ENCODE measurements around the gene NCAM2. TPM values are rescaled to one million over a fixed set of nuclear protein-coding genes. Genes with fewer than 3 reads are reported as not detected.

NCAM2 gene
- total RNA-seq, result 4.3 TPM
- long read RNA-seq, full-length matches to known transcripts, result 3 of 6 reads
- long read RNA-seq, partial matches to known transcripts, result 0 of 6 reads
- long read RNA-seq, other reads (novel, unspliced or antisense), result 3 of 6 reads

- intact Hi-C loops (cut with DNase I), result no loop called here
- peak; percentile 86 for ATAC-seq (ENCODE audit: poor library complexity)
Measured at GRCh38 chr21:20997636-20998455, at the start of gene NCAM2. TSS of gene NCAM2 (plus strand) at chr21:20998409.

GRCh38 chr21:20949884-20950283 is 48.3 kb upstream of the NCAM2 start:
- intact Hi-C loops (cut with DNase I), result no loop called here
- DNase-seq, result no peak
- no peak for ATAC-seq (ENCODE audit: poor library complexity)

More at GRCh38 chr21:20997636-20998455, at the start of gene NCAM2:
- DNase-seq, result peak; percentile 81

GRCh38 chr21:20965816-20966215 is 32.4 kb upstream of the NCAM2 start:
- intact Hi-C loops (cut with DNase I), result no loop called here
- ATAC-seq (ENCODE audit: poor library complexity) (no peak), DNase-seq (no peak)

GRCh38 chr21:20968391-20968790 is 29.8 kb upstream of the NCAM2 start:
- intact Hi-C loops (cut with DNase I), result no loop called here
- no peak for DNase-seq
- no peak for ATAC-seq (ENCODE audit: poor library complexity)

GRCh38 chr21:20970691-20971090 is 27.5 kb upstream of the NCAM2 start:
- ATAC-seq (ENCODE audit: poor library complexity), result no peak
- intact Hi-C loops (cut with DNase I), result no loop called here
- no peak for DNase-seq

GRCh38 chr21:20971296-20971921 is 26.8 kb upstream of the NCAM2 start:
- intact Hi-C loops (cut with DNase I), result no loop called here
- ATAC-seq (ENCODE audit: poor library complexity) (no peak), DNase-seq (peak; percentile 63)

- no peak for ATAC-seq (ENCODE audit: poor library complexity)
Measured at GRCh38 chr21:20994790-20995189, 3.4 kb upstream of the NCAM2 start.

GRCh38 chr21:20996421-20997310 is 1.5 kb upstream of the NCAM2 start:
- no peak for ATAC-seq (ENCODE audit: poor library complexity)
- intact Hi-C loops (cut with DNase I), result no loop called here

More at GRCh38 chr21:20994790-20995189, 3.4 kb upstream of the NCAM2 start:
- intact Hi-C loops (cut with DNase I), result no loop called here
- no peak for DNase-seq

GRCh38 chr21:20997311-20997635 is 936 bp upstream of the NCAM2 start:
- ATAC-seq (ENCODE audit: poor library complexity), result peak; percentile 54
- intact Hi-C loops (cut with DNase I), result no loop called here
- DNase-seq, result peak; percentile 39

More at GRCh38 chr21:20996421-20997310, 1.5 kb upstream of the NCAM2 start:
- peak; percentile 33 for DNase-seq

GRCh38 chr21:20998456-20998789 is 214 bp downstream of the NCAM2 start:
- ATAC-seq (ENCODE audit: poor library complexity) (peak; percentile 35), DNase-seq (no peak)
- intact Hi-C loops (cut with DNase I), result no loop called here

- DNase-seq (no peak), ATAC-seq (ENCODE audit: poor library complexity) (no peak)
- intact Hi-C loops (cut with DNase I), result no loop called here
Measured at GRCh38 chr21:20998886-20999285, 677 bp downstream of the NCAM2 start.

GRCh38 chr21:20999659-21000058 is 1.4 kb downstream of the NCAM2 start:
- DNase-seq, result no peak
- peak; percentile 65 for ATAC-seq (ENCODE audit: poor library complexity)
- intact Hi-C loops (cut with DNase I), result no loop called here

GRCh38 chr21:21000591-21001175 is 2.5 kb downstream of the NCAM2 start:
- ATAC-seq (ENCODE audit: poor library complexity) (no peak), DNase-seq (no peak)
- intact Hi-C loops (cut with DNase I), result no loop called here

- DNase-seq (no peak), ATAC-seq (ENCODE audit: poor library complexity) (no peak)
- intact Hi-C loops (cut with DNase I), result no loop called here
Measured at GRCh38 chr21:21001591-21002100, 3.4 kb downstream of the NCAM2 start.

- DNase-seq (no peak), ATAC-seq (ENCODE audit: poor library complexity) (no peak)
- intact Hi-C loops (cut with DNase I), result no loop called here
Measured at GRCh38 chr21:21002153-21002552, 3.9 kb downstream of the NCAM2 start.

- ATAC-seq (ENCODE audit: poor library complexity) (no peak), DNase-seq (no peak)
- intact Hi-C loops (cut with DNase I), result no loop called here
Measured at GRCh38 chr21:21003701-21004100, 5.5 kb downstream of the NCAM2 start.

- ATAC-seq (ENCODE audit: poor library complexity), result no peak
- intact Hi-C loops (cut with DNase I), result no loop called here
- DNase-seq, result no peak
Measured at GRCh38 chr21:21007606-21008005, 9.4 kb downstream of the NCAM2 start.

GRCh38 chr21:21010228-21010627 is 12.0 kb downstream of the NCAM2 start:
- no peak for ATAC-seq (ENCODE audit: poor library complexity)
- intact Hi-C loops (cut with DNase I), result no loop called here
- DNase-seq, result no peak

- intact Hi-C loops (cut with DNase I), result no loop called here
- no peak for DNase-seq
- ATAC-seq (ENCODE audit: poor library complexity), result no peak
Measured at GRCh38 chr21:21010698-21011097, 12.5 kb downstream of the NCAM2 start.
